NCI-H2196 treated with DMSO at 0.1 percent for 48 hours (cell line): Measurements from ENCODE around the gene PBX1.
"Not testable (repeated sequence)": the region's sequence is repeated elsewhere in the genome, so short reads cannot be mapped to it uniquely, and the experiment has no call there.

Source experiments
- DNase-seq: peaks from one replicate; lab custom pipeline; 2025; ENCODE audit not compliant: unreplicated experiment; lab: John Stamatoyannopoulos, UW

The PBX1 gene

DNA sequence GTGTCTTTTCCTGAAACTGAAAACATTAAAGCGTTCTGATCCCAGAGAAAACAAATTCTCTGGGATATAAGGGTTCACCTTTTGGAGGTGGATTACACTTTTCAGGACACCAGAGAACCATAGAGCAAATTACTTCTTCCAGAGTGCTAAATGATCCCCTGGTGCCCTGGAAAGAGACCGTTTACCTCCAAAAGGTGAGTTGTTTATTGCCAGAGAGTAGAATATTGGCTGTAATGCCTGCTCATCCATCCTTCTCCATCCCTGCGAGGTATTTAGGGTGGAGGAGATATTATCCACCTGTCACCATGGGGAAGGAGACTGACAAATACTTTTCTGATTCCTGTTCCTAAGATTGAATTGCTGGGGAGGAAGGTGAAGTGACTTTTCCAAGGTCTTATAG, 30.4 kb downstream of the PBX1 start:
- no peak for DNase-seq

DNA sequence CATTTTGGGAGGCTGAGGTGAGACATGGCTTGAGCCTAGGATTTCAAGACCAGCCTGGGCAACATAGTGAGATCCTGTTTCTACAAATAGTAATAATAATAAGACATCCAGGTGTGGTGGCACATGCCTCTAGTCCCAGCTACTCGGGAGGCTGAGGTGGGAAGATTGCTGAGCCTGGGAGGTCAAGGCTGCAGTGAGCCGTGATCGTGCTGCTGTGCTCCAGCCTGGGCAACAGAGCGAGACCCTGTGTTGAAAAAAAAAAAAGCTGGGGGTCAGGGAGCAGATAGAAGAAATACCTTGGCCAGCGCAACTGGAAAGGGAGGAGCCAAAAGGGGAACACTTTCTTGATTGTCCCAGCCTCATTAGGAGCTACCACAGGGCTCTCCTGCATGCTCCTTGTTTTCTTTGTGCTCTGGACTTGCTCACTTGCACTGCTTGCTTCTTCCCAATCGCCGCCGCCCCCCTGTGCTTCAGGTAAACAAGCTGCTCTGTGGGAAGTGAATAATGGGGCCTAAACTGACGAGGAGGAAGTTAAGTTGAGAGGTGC, 31.1 kb downstream of the PBX1 start:
- DNase-seq, result no peak

DNA sequence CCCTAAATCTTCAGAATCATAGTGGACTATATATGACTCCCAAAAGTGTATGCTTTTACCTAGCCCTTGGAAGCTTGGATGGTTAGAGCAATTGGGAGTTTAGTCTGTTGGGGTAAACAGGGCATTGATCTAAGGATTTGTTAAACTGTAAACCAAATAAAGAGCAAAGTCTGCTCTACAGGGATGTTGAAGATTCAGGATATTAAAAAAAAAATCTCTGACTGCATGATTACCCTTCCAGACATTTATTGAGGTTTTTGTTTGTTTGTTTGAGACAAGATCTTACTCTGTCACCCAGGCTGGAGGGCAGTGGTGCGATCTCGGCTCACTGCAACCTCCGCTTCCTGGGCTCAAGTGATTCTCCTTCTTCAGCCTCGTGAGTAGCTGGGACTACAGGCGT, 31.6 kb downstream of the PBX1 start:
- DNase-seq, result no peak

DNA sequence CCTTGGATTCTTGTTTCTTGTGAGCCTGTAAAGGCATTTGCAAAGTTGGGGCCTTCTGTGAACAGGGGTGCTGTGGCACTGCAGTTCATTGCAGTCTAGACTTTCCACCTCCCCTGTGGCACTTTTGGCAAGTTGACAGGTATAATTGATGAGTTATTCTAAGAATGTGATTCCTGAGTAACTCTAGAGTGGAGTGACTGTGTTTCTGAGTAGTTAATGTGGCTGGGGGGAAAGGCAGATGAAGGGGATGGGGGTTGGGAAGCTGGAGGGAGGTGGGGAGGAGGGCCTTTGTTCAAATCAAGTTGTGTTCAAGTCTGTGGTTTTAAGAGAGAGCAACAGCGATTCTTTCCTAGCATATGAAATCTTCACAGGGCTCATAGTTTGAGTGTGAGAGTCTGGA, 32.9 kb downstream of the PBX1 start:
- DNase-seq, result no peak

DNA sequence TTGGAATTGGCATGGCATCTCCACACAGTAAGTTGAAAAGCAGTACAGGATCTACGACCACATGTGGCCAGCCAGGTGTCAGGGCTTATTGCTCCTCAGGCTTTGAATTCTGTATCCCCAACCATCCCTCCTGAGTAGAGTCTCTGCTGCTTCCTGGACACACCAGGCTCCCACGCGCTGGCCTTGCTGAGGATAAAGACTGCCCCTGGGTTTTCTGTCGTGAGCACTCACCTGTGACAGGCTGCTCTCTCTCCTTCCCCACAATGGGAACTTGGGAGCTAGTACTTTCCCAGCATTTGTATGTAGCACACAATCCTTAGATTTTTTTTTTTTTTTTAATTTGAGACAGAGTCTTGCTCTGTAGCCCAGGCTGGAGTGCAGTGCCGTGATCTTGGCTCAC, 33.6 kb downstream of the PBX1 start:
- DNase-seq, result no peak

DNA sequence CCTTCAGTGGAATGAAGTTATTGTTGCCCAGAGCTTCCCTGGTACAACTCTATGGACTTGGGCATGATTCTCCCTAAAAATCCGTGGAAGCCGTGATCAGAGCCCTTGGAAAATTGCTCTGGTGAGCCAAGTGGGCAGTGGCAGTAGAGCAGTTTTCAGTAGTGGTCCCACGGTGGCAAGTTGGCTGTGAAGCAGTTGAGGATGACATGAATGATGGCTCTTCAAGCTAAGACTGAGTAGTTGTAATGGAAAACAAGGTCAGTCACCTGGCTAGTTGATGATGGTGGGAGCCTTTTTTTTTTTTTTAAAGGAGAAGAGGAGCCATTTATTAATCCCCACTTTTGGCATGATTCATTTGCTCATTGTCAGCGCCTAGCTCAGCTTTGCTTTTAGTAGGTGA, 36.2 kb downstream of the PBX1 start:
- no peak for DNase-seq

DNA sequence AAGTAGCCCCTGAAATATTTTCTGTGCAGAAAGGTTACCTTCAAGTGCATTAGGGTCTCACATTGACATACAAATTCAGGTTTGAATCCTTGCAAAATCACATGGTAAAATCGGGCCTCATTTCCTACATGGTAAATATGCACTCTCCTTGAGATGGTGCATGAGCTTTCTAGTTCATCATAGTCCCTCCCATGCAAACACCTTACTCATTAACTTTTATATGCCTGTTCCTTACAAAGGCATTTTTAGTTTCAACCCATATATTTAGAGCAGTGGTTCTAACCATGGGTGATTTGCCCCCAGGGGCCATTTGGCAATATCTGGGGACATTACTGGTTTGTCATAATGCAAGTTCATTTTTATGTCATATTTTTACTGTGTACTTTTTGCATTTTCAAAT, 37.2 kb downstream of the PBX1 start:
- DNase-seq, result no peak

DNA sequence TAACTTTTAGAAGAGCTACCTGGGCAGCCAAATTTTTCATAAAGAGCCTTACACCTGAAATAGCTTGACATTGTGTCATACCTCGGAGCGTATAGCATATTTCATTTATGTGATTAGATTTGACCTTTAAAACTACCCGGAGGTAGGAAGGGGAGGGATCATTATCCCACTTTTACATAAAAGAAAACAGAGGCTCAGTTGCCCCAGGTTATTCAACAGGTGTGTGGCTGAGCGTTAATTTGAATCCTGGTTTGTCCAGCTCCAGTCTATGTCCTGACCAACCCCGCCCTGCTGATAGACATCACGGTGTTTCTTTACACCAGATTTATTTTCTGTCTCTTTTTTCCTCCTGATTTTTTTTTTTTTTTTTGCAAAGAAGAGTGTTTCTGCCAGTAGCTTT, 39.7 kb downstream of the PBX1 start:
- DNase-seq, result no peak

DNA sequence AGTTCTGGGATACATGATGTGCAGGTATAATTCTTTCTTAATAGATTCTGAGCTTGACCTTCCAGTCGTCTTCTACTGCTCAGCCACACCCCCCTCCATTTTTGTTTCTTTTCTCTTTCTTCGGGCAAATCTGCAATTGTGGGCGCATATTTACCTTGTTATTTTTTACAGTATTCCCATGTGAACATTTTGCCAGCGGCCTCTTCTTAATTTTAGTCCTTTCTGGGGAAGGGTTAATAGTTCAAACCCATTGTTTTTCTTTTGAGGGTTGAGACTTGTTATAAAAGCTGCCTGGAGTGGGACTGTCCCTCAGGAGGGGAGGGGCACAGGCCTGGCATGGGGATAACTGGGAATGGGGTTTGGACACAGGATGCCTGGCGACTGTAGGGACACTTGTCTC, 40.3 kb downstream of the PBX1 start:
- no peak for DNase-seq

DNA sequence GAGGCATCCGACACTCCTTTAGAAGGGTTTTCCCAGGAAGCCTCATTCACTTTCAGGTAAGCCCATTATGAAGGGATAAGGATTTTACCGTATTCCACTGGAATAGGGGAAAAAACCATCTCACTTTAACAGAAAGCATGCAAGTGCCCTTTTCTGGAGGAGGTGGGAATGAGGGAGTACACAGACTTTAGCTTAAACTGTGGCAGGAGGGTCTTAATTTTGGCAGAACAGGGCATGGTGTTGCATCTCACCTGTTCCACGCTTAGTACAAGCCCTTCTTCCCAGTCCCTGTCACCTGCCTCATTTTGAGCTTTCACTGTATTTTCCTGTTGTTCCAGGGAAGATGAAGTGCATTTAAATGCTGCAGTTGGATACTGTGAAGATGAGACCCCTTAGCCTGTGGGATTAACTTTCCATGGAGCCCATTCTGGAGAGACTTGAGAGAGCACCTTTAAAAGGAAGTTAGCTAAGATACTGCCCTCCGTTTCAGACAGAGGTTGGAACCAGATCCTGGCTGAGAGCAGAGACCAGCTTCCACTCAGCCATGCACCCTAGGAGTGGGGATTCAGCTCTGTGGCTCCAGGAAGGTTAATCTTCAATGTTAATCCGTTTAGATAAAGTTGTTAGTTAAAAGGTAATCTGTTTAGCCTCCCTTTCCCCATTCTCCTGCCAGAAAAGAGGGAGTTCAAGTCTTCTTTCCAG, 42.6 kb downstream of the PBX1 start:
- DNase-seq, result no peak

DNA sequence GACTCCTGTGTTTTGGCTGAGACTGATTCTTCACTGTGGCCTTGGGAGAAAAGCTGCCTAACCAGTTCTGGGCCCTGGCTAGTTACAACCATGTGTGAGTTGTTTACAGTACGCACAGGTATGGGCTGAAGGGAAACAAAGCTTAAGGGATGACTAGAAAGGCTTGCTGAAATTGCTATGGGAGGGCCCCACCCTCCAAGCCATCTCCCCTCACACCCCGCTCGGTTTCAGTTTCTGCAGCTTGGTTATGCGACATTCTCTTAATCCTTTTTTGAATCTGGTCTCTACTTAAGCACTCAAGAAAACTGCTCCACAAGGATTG, 43.1 kb downstream of the PBX1 start:
- DNase-seq, result peak; percentile 61

DNA sequence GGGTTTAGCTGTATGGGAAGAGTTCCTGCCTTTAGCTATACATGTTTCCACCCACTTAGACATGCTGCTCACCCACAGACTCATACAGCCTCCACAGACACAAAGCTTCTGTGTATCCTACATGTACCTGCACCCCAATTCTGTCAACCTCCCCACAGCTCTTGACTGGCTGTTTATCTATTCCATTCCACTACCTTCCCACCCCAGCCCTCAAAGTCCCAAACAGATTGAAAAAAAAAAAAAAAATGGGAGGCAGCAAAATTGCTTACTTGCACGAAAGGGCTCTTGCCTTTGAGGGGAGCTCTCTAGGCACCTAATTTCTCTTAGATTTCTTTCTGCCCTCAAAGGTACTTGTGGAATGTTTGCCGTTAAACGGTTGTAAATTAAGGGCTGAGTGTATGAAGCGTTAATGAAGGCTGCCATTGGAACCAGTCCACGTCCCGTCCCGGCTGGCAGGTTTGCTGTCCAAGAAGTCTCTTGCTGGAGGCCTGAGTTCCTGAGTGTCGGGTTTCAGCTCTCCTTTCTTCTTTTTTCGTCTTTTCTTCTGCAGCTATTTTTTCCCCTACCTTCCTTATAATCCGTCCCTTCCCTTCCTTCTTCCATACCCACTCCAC, 43.6 kb downstream of the PBX1 start:
- peak; percentile 47 for DNase-seq

DNA sequence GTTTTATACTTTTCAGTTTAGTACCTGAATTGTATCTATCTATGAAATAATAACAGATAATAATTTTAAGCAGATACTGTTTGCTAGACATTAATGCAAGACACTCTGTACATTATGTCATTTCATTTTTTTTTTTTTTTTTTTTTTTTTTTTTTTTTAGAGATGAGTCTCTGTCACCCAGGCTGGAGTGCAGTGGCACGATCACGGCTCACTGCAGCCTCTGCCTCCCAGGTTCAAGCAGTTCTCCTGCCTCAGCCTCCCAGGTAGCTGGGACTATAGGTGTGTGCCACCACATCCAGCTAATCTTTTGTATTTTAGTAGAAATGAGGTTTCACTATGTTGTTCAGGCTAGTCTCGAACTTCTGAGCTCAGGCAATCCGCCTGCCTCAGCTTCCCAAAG, 44.8 kb downstream of the PBX1 start:
- not testable (repeated sequence) for DNase-seq

DNA sequence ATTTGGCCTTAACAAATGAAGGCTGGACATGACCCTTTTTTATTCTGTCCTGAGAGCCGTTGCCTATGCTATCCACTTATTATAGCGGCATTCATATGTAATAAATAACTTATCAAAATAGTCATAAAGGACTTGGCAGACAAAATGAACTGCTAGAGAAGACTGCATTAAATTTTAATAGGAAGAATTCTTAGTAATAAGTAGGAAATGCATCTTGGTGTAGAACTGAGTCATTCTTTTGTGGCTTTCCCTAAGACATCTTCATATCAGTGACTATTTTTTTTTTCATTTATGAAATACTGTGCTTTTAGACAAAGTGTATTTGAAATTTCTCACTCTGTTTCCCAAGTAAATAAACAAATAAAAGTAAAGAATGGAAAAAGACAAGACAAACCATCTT, 45.6 kb downstream of the PBX1 start:
- no peak for DNase-seq

DNA sequence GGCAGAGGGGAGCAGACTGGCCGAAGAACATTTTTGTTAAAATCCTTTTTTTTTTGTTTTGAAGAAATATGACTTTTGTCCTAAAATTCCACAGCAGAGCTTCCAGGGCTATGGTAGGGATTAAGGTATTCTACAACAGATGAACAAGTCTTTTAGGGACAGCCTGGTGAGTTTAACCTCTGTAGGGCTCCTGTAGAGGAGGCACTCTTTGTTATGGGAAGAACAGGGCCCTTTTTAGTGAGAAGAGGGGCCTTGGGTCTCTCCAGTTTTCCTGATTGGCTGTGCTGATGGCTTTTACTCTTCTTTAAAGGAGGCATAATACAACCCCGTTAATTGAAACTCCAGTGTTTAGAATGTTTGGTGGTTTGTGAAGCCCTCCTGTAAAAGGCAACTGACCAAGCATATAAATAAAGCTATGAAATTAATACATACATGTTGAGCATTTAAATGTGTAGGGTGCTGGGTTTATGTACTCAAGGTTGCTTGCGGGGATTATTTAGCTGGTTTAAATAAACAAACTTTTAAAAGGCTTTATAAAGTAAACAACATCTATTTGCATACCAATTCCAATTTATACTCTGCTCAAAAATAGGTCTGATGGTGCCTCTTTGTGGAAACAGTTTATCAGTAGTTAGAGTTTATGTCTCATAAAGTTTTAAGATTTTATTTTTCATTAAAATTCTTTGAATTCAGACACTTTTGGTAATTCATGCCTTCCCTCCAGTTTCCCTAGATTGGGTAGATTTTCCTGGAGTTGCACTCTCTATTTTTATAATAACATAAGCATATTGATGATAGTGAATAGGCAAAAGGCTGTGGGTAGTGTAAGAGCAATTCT, 46.5 kb downstream of the PBX1 start:
- DNase-seq, result no peak

DNA sequence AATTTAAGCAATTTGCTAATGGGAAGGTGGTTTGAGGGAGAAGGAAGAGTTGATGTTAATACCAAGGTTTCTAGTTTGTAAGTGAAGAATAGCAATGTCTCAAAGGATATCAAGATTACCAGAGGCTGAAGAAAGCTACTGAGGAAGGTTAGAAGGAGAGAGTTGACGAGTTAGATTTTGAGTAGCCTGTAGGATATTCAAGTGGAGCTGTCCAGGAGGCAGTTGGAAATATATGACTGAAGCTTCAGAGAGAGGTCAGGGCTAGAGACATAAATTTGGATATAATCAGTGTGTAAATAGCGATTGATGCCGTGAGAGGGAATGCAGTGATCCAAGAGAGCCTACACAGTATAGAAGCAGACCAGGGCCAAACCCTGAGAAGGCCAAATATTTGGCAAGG, 48.4 kb downstream of the PBX1 start:
- no peak for DNase-seq

DNA sequence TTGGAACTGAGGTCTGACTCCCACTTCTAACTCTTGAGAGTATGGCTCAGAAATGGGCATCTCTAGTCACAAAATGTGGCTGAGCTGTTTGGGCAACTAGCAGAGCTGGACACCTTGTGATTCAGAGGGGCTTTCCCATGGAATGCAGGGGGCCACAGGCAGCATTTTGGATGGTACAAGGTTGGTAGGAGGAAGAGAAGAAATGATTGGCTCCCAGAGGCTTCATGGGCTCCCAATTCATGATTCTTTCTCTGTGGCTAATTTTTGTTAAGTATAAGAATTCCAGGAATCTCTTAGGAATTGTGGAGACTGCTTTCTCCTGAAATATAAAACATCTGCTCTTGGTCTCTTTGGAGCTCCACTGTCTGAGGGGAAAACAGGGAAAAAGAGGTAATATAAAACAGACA, 49.7 kb downstream of the PBX1 start:
- no peak for DNase-seq

DNA sequence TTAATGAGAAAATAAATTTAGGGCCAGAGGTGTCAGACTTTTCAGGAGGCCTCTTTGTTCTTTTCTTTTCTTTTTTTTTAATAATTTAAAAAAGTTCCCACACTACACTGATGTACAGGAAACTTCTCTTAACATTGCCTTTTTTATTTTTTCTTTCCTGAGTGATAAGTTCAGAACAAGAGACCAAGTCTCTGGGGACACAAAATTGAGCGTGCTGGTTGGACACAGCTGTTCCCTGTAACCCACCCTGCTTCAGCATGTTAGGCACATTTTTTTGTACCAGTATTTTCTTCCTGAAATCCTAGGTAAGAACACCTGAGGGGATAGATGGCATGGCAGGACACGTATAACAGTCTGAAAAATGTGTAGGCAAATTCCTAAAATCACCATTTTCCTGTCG, 50.1 kb downstream of the PBX1 start:
- no peak for DNase-seq

DNA sequence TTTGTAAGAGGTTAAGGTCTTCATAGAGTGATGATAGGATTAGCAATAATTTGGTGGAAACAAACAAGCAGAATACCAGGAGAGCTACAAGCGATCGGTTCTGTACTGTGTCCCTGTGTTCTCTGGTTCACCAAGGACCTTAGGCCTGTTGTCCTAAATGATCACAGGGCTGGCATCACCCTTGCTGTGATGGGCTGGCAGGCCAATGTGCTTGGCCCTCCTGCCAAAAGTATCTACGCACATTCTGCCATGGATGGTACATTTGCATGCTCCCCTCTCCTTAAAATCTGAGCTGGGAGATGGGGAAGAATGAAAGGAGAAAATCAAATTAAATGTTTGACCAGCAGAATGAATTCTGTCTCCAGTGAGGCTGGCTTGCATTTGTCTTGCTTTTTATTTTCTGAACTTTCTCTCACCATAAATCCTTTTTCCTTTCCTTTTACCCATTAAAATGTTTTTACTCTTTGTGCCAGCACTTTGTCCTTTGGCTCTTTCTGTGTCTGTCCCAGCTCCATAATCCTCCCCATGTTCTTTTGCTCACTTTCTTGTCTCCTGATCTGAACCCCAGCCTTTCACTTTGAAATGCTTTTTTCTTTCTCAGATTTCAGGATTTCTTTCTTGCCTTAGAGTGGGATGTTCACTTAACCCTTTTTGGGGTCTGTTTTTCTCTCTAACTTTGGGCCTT, 51.7 kb downstream of the PBX1 start:
- no peak for DNase-seq

DNA sequence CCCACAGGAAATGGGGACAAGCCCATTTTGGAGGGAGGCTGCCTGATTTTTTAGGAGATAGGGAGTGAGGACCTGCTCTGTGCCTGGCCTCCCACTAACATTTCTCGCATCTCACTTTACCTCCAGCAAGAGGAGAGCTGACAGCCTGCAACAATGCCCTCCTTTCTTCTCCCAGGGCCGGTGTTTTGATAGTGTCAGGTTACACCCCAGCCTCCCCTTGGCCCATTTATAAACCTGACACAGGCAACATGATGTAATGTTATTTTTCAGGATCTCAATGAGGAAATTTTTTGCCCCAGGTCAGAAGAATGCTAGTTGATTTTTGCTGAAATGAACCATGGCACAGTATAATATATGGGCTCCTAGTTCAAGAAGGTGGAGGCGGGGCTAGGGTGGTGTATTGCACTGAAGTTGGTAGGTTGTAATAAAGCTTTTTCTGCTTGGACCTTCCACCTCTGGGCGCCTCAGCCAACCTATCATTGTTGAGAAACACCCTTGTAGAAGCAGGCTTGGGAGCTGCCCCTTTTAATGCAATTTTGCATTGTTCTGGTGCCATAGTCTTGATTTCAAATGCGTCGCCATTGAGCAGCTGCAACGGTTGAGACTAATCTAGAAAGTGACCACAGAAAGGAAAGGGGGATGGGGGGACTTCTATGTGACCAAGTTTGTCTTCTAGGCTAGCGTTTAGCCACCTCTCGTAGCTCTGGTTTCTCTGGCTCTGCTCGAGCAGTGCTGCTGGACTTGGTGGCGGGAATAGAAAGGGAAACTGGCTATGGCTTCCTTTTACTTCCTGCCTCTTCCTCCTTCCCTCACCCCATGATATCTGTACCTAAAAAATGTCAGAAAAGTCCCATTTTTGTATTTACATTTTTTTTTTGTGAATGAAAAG, 53.0 kb downstream of the PBX1 start:
- peak; percentile 93 for DNase-seq

DNA sequence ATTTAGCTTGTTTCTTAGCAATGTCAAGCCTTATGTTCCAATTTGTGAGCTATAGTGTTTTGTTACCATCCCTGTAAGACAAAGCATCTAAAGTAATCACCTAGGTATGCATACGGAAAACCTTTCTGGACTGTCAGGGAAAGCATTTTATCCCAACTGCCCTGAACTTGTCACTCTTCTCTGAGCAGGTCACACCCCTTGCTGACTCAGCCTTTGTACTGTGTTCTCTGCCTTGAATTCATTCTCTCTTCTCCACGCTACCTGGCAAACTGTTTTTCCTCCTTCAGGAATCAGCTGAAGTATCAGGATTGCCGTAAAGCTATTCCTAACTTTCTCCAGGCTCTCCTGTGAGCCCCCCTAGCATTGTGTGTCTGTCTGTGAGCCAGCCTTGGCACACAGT, 54.2 kb downstream of the PBX1 start:
- DNase-seq, result no peak
